NAMALWA (cell line): Measurements from ENCODE around the gene TAAR9.
"Not testable (repeated sequence)": the region's sequence is repeated elsewhere in the genome, so short reads cannot be mapped to it uniquely, and the experiment has no call there.

Source experiments
- DNase-seq: peaks from one replicate; pipeline ENCODE4 v3.0.0-alpha.2; 2015; ENCODE audit warnings: low spot score

TAAR9 gene

GRCh38 chr6:132513831-132514545 lies 24.1 kb upstream of the TAAR9 start:
- DNase-seq, result peak; percentile 47

- no peak for DNase-seq
Observed at GRCh38 chr6:132515386-132515785, 22.7 kb upstream of the TAAR9 start.

- no peak for DNase-seq
Observed at GRCh38 chr6:132520953-132521352, 17.1 kb upstream of the TAAR9 start.

GRCh38 chr6:132524646-132525045 lies 13.4 kb upstream of the TAAR9 start:
- no peak for DNase-seq

- no peak for DNase-seq
Observed at GRCh38 chr6:132525866-132526265, 12.2 kb upstream of the TAAR9 start.

GRCh38 chr6:132526461-132526860 lies 11.6 kb upstream of the TAAR9 start:
- no peak for DNase-seq

GRCh38 chr6:132527791-132528190 lies 10.3 kb upstream of the TAAR9 start:
- no peak for DNase-seq

- peak; percentile 85 for DNase-seq
Observed at GRCh38 chr6:132530293-132530974, 7.6 kb upstream of the TAAR9 start.

GRCh38 chr6:132534546-132534945 lies 3.5 kb upstream of the TAAR9 start:
- DNase-seq, result not testable (repeated sequence)

- DNase-seq, result no peak
Observed at GRCh38 chr6:132537145-132537544, 932 bp upstream of the TAAR9 start.

- DNase-seq, result no peak
Observed at GRCh38 chr6:132544826-132545225, 6.7 kb downstream of the TAAR9 start.

- DNase-seq, result no peak
Observed at GRCh38 chr6:132548746-132549463, 10.8 kb downstream of the TAAR9 start.

GRCh38 chr6:132551214-132551613 lies 13.1 kb downstream of the TAAR9 start:
- no peak for DNase-seq

- no peak for DNase-seq
Observed at GRCh38 chr6:132552372-132552771, 14.3 kb downstream of the TAAR9 start, which contains the start of gene TAAR8. Gene TAAR8 (plus strand): TSS chr6:132552672. CDS start chr6:132552693, 21 bp downstream.

- DNase-seq, result not testable (repeated sequence)
Observed at GRCh38 chr6:132560087-132560486, 22.0 kb downstream of the TAAR9 start.

GRCh38 chr6:132566404-132566803 lies 28.3 kb downstream of the TAAR9 start:
- no peak for DNase-seq

- no peak for DNase-seq
Observed at GRCh38 chr6:132567566-132567965, 29.5 kb downstream of the TAAR9 start.

- DNase-seq, result no peak
Observed at GRCh38 chr6:132568611-132569010, 30.5 kb downstream of the TAAR9 start.

GRCh38 chr6:132569170-132569569 lies 31.1 kb downstream of the TAAR9 start:
- no peak for DNase-seq

GRCh38 chr6:132570221-132570777 lies 32.2 kb downstream of the TAAR9 start, which contains the start of gene TAAR6:
Gene TAAR6 (plus strand): TSS chr6:132570322. CDS start chr6:132570322, 0 bp downstream.
- no peak for DNase-seq

- no peak for DNase-seq
Observed at GRCh38 chr6:132571774-132572173, 33.7 kb downstream of the TAAR9 start.

GRCh38 chr6:132584698-132585097 lies 46.6 kb downstream of the TAAR9 start:
- no peak for DNase-seq
